RWPE2 (cell line): ENCODE measurements around the gene CKLF.

Experiments
- ATAC-seq: fragments of 200-7000 bp; cut with Tn5 transposase; 3 replicates; pipeline ENCODE4 v1.9.1; 2021; ENCODE audit warnings: low read depth
- DNase-seq: peaks from one replicate; pipeline ENCODE4 v3.0.0-alpha.2; 2020; ENCODE audit warnings: low spot score
- H3K27ac ChIP-seq: fragments of 450-650 bp; 2 replicates; pipeline ENCODE4 v1.5.1; 2017; ENCODE audit warnings: mild to moderate bottlenecking; ENCODE audit not compliant: poor library complexity, severe bottlenecking
- H3K27me3 ChIP-seq: fragments of 250-450 bp; sonication (Bioruptor Pico); 2 replicates; pipeline ENCODE4 v1.5.1; 2021; ENCODE audit warnings: mild to moderate bottlenecking, moderate library complexity; ENCODE audit not compliant: insufficient read depth, poor library complexity, severe bottlenecking
- H3K36me3 ChIP-seq: fragments of 250-450 bp; sonication (Bioruptor Pico); 2 replicates; pipeline ENCODE4 v1.5.1; 2020; ENCODE audit warnings: low read depth, mild to moderate bottlenecking, moderate library complexity
- H3K4me1 ChIP-seq: fragments of 250-450 bp; sonication (Bioruptor Pico); 2 replicates; pipeline ENCODE4 v1.5.1; 2021; ENCODE audit warnings: mild to moderate bottlenecking, moderate library complexity; ENCODE audit not compliant: insufficient read depth, poor library complexity, severe bottlenecking
- H3K4me3 ChIP-seq: fragments of 250-450 bp; sonication (Bioruptor Pico); 2 replicates; pipeline ENCODE4 v1.5.1; 2021; ENCODE audit warnings: mild to moderate bottlenecking, moderate library complexity; ENCODE audit not compliant: severe bottlenecking
- H3K9me3 ChIP-seq: fragments of 250-450 bp; sonication (Bioruptor Pico); 2 replicates; pipeline ENCODE4 v1.5.1; 2021; ENCODE audit warnings: mild to moderate bottlenecking, moderate library complexity; ENCODE audit not compliant: severe bottlenecking
- CTCF ChIP-seq: fragments of 450-650 bp; IDR thresholded peaks from one replicate; pipeline ENCODE4 v1.5.1; 2017; ENCODE audit warnings: mild to moderate bottlenecking, moderate library complexity; ENCODE audit not compliant: poor library complexity, severe bottlenecking

The CKLF gene

GRCh38 chr16:66522816-66523590 lies 29.4 kb upstream of the CKLF start:
- no peak for DNase-seq
- H3K4me3 ChIP-seq = no peak overlapping the region
- ATAC-seq = no peak
- peaks cover 26% of the 10 kb centered on the region for H3K36me3 ChIP-seq
- no peaks in the 10 kb centered on the region for H3K9me3 ChIP-seq
- no peak for TF ChIP-seq CTCF
- no peaks in the 10 kb centered on the region for H3K27me3 ChIP-seq
- H3K27ac ChIP-seq = peak overlapping the region; percentile 74
- H3K4me1 ChIP-seq = peaks cover 18% of the 10 kb centered on the region

GRCh38 chr16:66523861-66524354 lies 28.5 kb upstream of the CKLF start:
- Histone ChIP-seq H3K4me1 (peaks cover 18% of the 10 kb centered on the region), H3K27me3 (no peaks in the 10 kb centered on the region), H3K27ac (no peak overlapping the region), H3K9me3 (no peaks in the 10 kb centered on the region), H3K36me3 (peaks cover 35% of the 10 kb centered on the region), H3K4me3 (no peak overlapping the region)
- ATAC-seq (no peak), DNase-seq (no peak)
- TF ChIP-seq CTCF = no peak

GRCh38 chr16:66524601-66525164 lies 27.7 kb upstream of the CKLF start:
- Histone ChIP-seq H3K9me3 (no peaks in the 10 kb centered on the region), H3K4me3 (no peak overlapping the region), H3K36me3 (peaks cover 39% of the 10 kb centered on the region), H3K27me3 (no peaks in the 10 kb centered on the region), H3K4me1 (peaks cover 18% of the 10 kb centered on the region), H3K27ac (no peak overlapping the region)
- ATAC-seq (no peak), DNase-seq (no peak)
- no peak for TF ChIP-seq CTCF

GRCh38 chr16:66525396-66526180 lies 26.8 kb upstream of the CKLF start:
- no peak overlapping the region for H3K27ac ChIP-seq
- H3K4me1 ChIP-seq = peaks cover 18% of the 10 kb centered on the region
- DNase-seq = no peak
- H3K9me3 ChIP-seq = no peaks in the 10 kb centered on the region
- ATAC-seq = no peak
- H3K36me3 ChIP-seq = peaks cover 46% of the 10 kb centered on the region
- H3K4me3 ChIP-seq = no peak overlapping the region
- no peaks in the 10 kb centered on the region for H3K27me3 ChIP-seq
- TF ChIP-seq CTCF = no peak
